Adrenal gland (tissue), 12 donors: Measurements from ENCODE around the gene IL1RAPL2. TPM values are rescaled to one million over a fixed set of nuclear protein-coding genes. Genes with fewer than 3 reads are reported as not detected.

Source experiments
- DNase-seq, 7 donors: peaks; one replicate each; pipeline ENCODE4 v3.0.0-alpha.2; 2019 to 2020
- H3K27ac ChIP-seq, 5 donors: fragments of 200-600 bp; sonication (generic) in 4 of 5; 1 replicate in 3 of 5; 2 replicates in 2 of 5; pipeline versions ENCODE4 v1.5.1 to v1.8.0; 2016 to 2020; ENCODE audit warnings: mild to moderate bottlenecking in 1 of 5
- H3K27me3 ChIP-seq: fragments of 200-600 bp; 2 replicates; pipeline ENCODE4 v1.8.0; 2021
- H3K36me3 ChIP-seq, 2 donors: fragments of 200-600 bp; replicated peaks in 1 of 2; 1 replicate in 1 of 2; 2 replicates in 1 of 2; pipeline versions ENCODE4 v1.5.1 to v1.8.0; 2018 to 2022
- H3K4me1 ChIP-seq, 2 donors: fragments of 200-600 bp; replicated peaks in 1 of 2; 1 replicate in 1 of 2; 2 replicates in 1 of 2; pipeline versions ENCODE4 v1.5.1 to v1.8.0; 2018 to 2021
- H3K4me3 ChIP-seq, 4 donors: fragments of 200-600 bp; sonication (generic) in 3 of 4; one replicate each; pipeline ENCODE4 v1.5.1; 2016 to 2018
- H3K9me3 ChIP-seq, 3 donors: fragments of 200-600 bp; sonication (generic) in 1 of 3; replicated peaks in 1 of 3; 1 replicate in 2 of 3; 2 replicates in 1 of 3; pipeline versions ENCODE4 v1.5.1 to v1.8.0; 2016 to 2021
- CTCF ChIP-seq, 6 experiments: fragments of 450-650 bp in 4 of 6; fragments of 200-600 bp in 2 of 6; sonication (generic) in 1 of 6; IDR thresholded peaks; 1 replicate in 5 of 6; 2 replicates in 1 of 6; pipeline versions ENCODE4 v1.5.1 to v1.8.0; 2016 to 2021; ENCODE audit warnings: antibody characterized with exemption in 6 of 6, mild to moderate bottlenecking in 2 of 6, moderate library complexity in 1 of 6
- POLR2A ChIP-seq, 2 donors: fragments of 450-650 bp; IDR thresholded peaks; one replicate each; pipeline ENCODE4 v1.6.1; 2017; ENCODE audit warnings: antibody characterized with exemption in 2 of 2, mild to moderate bottlenecking in 2 of 2, moderate library complexity in 1 of 2
- WGBS, 4 donors: extraction: QIAGEN DNeasy Blood & Tissue Kit in 2 of 4; methylation state at CpG; one replicate each; pipeline versions ENCODE4 v1.1.5 to v1.1.7; 2013 to 2017; 5-methylcytosine and 5-hydroxymethylcytosine counted together
- intact Hi-C, 2 donors: fragments of 100-400 bp; cut with DNase I; formaldehyde crosslinking; loops; one replicate each; pipeline versions ENCODE4 v1.14.1 to v1.15.0; 2022 to 2023
- polyA plus RNA-seq, 3 donors: library from polyadenylated mRNA; stranded (reverse); fragments of 200-250 nt in 2 of 3; fragments of 350-450 nt in 1 of 3; fragmentation: Illumina TruSeq in 1 of 3; extraction: RNeasy Lipid Tissue Mini Kit (QIAGEN cat#74804) in 1 of 3; gene quantifications; one replicate each; pipeline ENCODE4 v1.2.3, GENCODE V29; 2013 to 2014
- total RNA-seq, 9 donors: library from RNA; depleted of rRNA in 4 of 9; stranded (reverse); fragments of >200 nt in 4 of 9; fragments of 120-200 nt in 1 of 9; fragmentation: NEBNext Ultra II Directional in 1 of 9; extraction: Animal tissue kit (Norgen Biotek cat#: 25700) in 1 of 9; gene quantifications; one replicate each; pipeline versions ENCODE4 v1.1.0 to v1.2.4, GENCODE V29; 2013 to 2023
- donor health status: healthy with polysubstance abuse.
- donor health status: Bipolar disorder and iron deficiency.
- donor health status: DM: yes; HTN: yes; CAD: no.
- donor health status: DM: no; HTN: no; CAD: no.
- donor health status: DM: no; HTN: no; CAD: no.
- donor health status: DM: yes; HTN: yes; CAD: no.

The IL1RAPL2 gene
- total and polyA plus RNA-seq, 12 donors, result 0.27 to 8.4 (median 0.64) TPM; not detected in 5

- WGBS, 4 donors, result 67 to 92% (median 80%) methylated on average over 1 of the region's 1 CpG
- H3K27me3 ChIP-seq, result peaks cover 17% of the 10 kb centered on the region
- no peak for DNase-seq
- H3K9me3 ChIP-seq, result no peaks in the 10 kb centered on the region
- TF ChIP-seq CTCF (IDR thresholded peaks at IDR 0.05), result no peak
- TF ChIP-seq POLR2A (IDR thresholded peaks at IDR 0.05), result no peak
- intact Hi-C loops, result no loop called here
- H3K4me1 ChIP-seq, result no peaks in the 10 kb centered on the region
- H3K4me3 ChIP-seq, result no peak overlapping the region
- H3K36me3 ChIP-seq, result no peaks in the 10 kb centered on the region
- H3K27ac ChIP-seq, result no peak overlapping the region
Observed at GRCh38 chrX:105462186-105462585, 896.2 kb downstream of the IL1RAPL2 start.

- no peaks in the 10 kb centered on the region for H3K36me3 ChIP-seq
- H3K4me1 ChIP-seq, result no peaks in the 10 kb centered on the region
- no peak overlapping the region for H3K27ac ChIP-seq
- no peak for TF ChIP-seq POLR2A (IDR thresholded peaks at IDR 0.05)
- TF ChIP-seq CTCF (IDR thresholded peaks at IDR 0.05), result no peak
- no peaks in the 10 kb centered on the region for H3K9me3 ChIP-seq
- WGBS, 4 donors, result 38 to 69% (median 50%) methylated on average over 3 of the region's 3 CpGs
- H3K4me3 ChIP-seq, result no peak overlapping the region
- intact Hi-C loops, result no loop called here
- H3K27me3 ChIP-seq, result peaks cover 17% of the 10 kb centered on the region
- no peak for DNase-seq
Observed at GRCh38 chrX:105463473-105463872, 897.5 kb downstream of the IL1RAPL2 start.

GRCh38 chrX:105464618-105465017, 898.6 kb downstream of the IL1RAPL2 start:
- Histone ChIP-seq H3K4me1 (no peaks in the 10 kb centered on the region), H3K27me3 (peaks cover 9% of the 10 kb centered on the region), H3K27ac (no peak overlapping the region), H3K4me3 (no peak overlapping the region), H3K36me3 (no peaks in the 10 kb centered on the region), H3K9me3 (no peaks in the 10 kb centered on the region)
- intact Hi-C loops, result no loop called here
- no peak for DNase-seq
- TF ChIP-seq CTCF (IDR thresholded peaks at IDR 0.05), result no peak
- TF ChIP-seq POLR2A (IDR thresholded peaks at IDR 0.05), result no peak
- WGBS, 4 donors, result 73 to 83% (median 81%) methylated on average over 2 of the region's 2 CpGs

GRCh38 chrX:105468741-105469140, 902.7 kb downstream of the IL1RAPL2 start:
- Histone ChIP-seq H3K27me3 (peaks cover 3% of the 10 kb centered on the region), H3K9me3 (no peaks in the 10 kb centered on the region), H3K27ac (no peak overlapping the region), H3K4me3 (no peak overlapping the region), H3K4me1 (no peaks in the 10 kb centered on the region), H3K36me3 (no peaks in the 10 kb centered on the region)
- intact Hi-C loops, result no loop called here
- TF ChIP-seq POLR2A (IDR thresholded peaks at IDR 0.05) (no peak), CTCF (IDR thresholded peaks at IDR 0.05) (no peak)
- DNase-seq, result no peak
